ENCODE data around the gene NOX3. TPM values are rescaled to one million over a fixed set of nuclear protein-coding genes. Genes with fewer than 3 reads are reported as not detected.

NOX3 gene
- total RNA-seq, 1 donor from 2014 or later: not detected

DNA sequence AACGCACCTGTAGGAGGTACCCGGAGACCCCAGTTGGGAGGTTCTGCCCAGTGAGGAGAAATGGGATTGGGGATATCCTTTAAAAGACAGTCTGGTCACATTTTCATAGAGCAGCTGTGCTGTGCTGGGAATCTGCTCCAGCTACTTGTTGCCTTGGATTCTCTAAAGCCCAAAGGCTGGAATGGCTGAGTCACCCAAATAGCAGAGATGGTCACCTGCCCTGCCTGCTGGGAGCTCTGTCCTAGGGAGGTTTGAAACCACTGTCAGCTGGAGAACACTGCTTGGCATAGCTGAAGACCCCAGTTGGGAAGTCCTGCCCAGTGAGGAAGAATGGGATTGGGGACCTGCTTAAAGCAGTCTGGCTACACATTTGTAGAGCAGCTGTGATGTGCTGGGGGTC is 106.5 kb downstream of the NOX3 start:
- Histone ChIP-seq H3K27ac (no peak overlapping the region), H3K4me1 (no peaks in the 10 kb centered on the region), H3K36me3 (no peaks in the 10 kb centered on the region), H3K27me3 (no peaks in the 10 kb centered on the region), H3K4me3 (no peak overlapping the region), H3K9me3 (peaks cover 2% of the 10 kb centered on the region)
- no peak for ATAC-seq
- no peak for DNase-seq
- intact Hi-C loops (cut with DNase I): no loop called here
- TF ChIP-seq, protein P1, sequence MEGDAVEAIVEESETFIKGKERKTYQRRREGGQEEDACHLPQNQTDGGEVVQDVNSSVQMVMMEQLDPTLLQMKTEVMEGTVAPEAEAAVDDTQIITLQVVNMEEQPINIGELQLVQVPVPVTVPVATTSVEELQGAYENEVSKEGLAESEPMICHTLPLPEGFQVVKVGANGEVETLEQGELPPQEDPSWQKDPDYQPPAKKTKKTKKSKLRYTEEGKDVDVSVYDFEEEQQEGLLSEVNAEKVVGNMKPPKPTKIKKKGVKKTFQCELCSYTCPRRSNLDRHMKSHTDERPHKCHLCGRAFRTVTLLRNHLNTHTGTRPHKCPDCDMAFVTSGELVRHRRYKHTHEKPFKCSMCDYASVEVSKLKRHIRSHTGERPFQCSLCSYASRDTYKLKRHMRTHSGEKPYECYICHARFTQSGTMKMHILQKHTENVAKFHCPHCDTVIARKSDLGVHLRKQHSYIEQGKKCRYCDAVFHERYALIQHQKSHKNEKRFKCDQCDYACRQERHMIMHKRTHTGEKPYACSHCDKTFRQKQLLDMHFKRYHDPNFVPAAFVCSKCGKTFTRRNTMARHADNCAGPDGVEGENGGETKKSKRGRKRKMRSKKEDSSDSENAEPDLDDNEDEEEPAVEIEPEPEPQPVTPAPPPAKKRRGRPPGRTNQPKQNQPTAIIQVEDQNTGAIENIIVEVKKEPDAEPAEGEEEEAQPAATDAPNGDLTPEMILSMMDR (IDR thresholded peaks at IDR 0.05): no peak

DNA sequence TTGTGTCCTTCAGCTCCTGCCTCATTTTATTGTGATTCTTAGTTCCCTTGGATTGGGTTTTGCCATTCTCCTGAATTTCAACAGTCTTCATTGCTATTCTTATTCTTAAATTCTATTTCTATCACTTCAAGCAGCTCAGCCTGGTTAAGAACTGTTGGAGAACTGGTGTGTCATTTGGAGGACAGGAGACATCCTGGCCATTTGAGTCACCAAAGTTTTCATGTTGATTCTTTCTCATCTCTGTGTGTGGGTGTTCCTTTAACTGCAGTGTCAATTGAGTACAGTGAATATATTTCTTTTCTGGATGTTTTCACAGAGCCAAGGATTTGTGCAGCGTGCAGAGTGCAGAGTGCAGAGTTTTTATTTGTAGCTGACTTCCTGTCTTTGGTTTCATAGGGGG is 107.8 kb downstream of the NOX3 start:
- TF ChIP-seq, protein P1 (IDR thresholded peaks at IDR 0.05): no peak
- intact Hi-C loops (cut with DNase I): no loop called here
- Histone ChIP-seq H3K4me1 (no peaks in the 10 kb centered on the region), H3K4me3 (no peak overlapping the region), H3K36me3 (no peaks in the 10 kb centered on the region), H3K27ac (no peak overlapping the region), H3K27me3 (no peaks in the 10 kb centered on the region), H3K9me3 (no peaks in the 10 kb centered on the region)
- no peak for ATAC-seq
- no peak for DNase-seq

DNA sequence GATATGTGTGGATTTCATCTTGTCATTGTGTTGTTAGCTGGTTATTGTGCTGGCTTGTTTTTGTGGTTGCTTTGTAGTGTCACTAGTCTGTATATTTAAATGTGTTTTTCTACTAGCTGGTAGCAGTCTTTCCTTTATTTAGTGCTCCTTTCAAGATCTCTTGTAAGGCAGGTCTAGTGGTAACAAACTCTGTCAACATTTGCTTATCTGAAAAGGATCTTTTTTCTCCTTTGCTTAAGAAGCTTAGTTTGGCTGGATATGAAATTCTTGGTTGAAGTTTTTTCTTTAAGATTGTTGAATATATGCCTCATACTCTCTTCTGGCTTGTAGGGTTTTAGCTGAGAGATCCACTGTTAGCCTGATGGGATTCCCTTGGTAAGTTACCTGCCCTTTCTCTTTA is 108.7 kb downstream of the NOX3 start:
- Histone ChIP-seq H3K36me3 (no peaks in the 10 kb centered on the region), H3K9me3 (no peaks in the 10 kb centered on the region)

More for the DNA sequence above, 108.7 kb downstream of the NOX3 start:
- H3K27me3 ChIP-seq: no peaks in the 10 kb centered on the region
- DNase-seq (no peak), ATAC-seq (no peak)
- no peak overlapping the region for H3K27ac ChIP-seq
- no peak overlapping the region for H3K4me3 ChIP-seq
- TF ChIP-seq, protein P1 (IDR thresholded peaks at IDR 0.05): no peak
- intact Hi-C loops (cut with DNase I): no loop called here
- H3K4me1 ChIP-seq: no peaks in the 10 kb centered on the region

Other genes starting within 250 kb of the NOX3 start
- gene CLDN20, start 191.8 kb downstream of the NOX3 start, total RNA-seq: not detected
- gene TFB1M, start 141.4 kb downstream of the NOX3 start, total RNA-seq: 18.6 TPM

Data from upper lobe of right lung (tissue), 1 donor.